CD14-positive monocyte (primary cell): Measurements from ENCODE around the gene HSPB8. TPM values are rescaled to one million over a fixed set of nuclear protein-coding genes. Genes with fewer than 3 reads are reported as not detected.

ENCODE experiments used
- DNase-seq, 3 donors: peaks; one replicate each; pipeline ENCODE4 v3.0.0-alpha.2; 2011 to 2022
- H2AFZ ChIP-seq: 2 replicates; pipeline ENCODE4 v1.6.0; 2012; ENCODE audit warnings: mild to moderate bottlenecking, low read depth, low read length, inconsistent platforms; ENCODE audit not compliant: insufficient read depth, poor library complexity, severe bottlenecking
- H3K27ac ChIP-seq, 2 donors: 1 replicate in 1 of 2; 2 replicates in 1 of 2; pipeline ENCODE4 v1.5.1; 2012 to 2013; ENCODE audit warnings: low read length in 2 of 2, control low read depth in 1 of 2, inconsistent platforms in 1 of 2, low read depth in 1 of 2, mild to moderate bottlenecking in 1 of 2
- H3K27me3 ChIP-seq, 2 donors: one replicate each; pipeline versions ENCODE4 v1.6.0 to v1.6.1; 2011 to 2013; ENCODE audit warnings: low read length in 2 of 2; ENCODE audit not compliant: control insufficient read depth in 2 of 2, insufficient read depth in 2 of 2
- H3K36me3 ChIP-seq, 2 donors: replicated peaks in 1 of 2; 1 replicate in 1 of 2; 2 replicates in 1 of 2; pipeline versions ENCODE4 v1.5.1 to v1.6.1; 2012 to 2013; ENCODE audit warnings: low read length in 2 of 2, control low read depth in 1 of 2, inconsistent platforms in 1 of 2, mild to moderate bottlenecking in 1 of 2; ENCODE audit not compliant: insufficient read depth in 2 of 2, control insufficient read depth in 1 of 2
- H3K4me1 ChIP-seq, 2 donors: 1 replicate in 1 of 2; 2 replicates in 1 of 2; pipeline versions ENCODE4 v1.5.1 to v1.6.1; 2012 to 2013; ENCODE audit warnings: low read length in 2 of 2, control low read depth in 1 of 2, inconsistent platforms in 1 of 2, mild to moderate bottlenecking in 1 of 2, moderate library complexity in 1 of 2; ENCODE audit not compliant: insufficient read depth in 2 of 2, control insufficient read depth in 1 of 2
- H3K4me2 ChIP-seq: replicated peaks from 2 replicates; pipeline ENCODE3; 2012; ENCODE audit warnings: low read length, moderate library complexity, mild to moderate bottlenecking; ENCODE audit not compliant: poor library complexity, severe bottlenecking; ENCODE audit errors: extremely low read depth
- H3K4me3 ChIP-seq, 3 experiments: fragments of 200-600 bp in 1 of 3; sonication (generic) in 1 of 3; replicated peaks in 1 of 3; 1 replicate in 2 of 3; 2 replicates in 1 of 3; pipeline ENCODE4 v1.5.1; 2011 to 2013; ENCODE audit warnings: low read length in 3 of 3, mild to moderate bottlenecking in 3 of 3, control low read depth in 2 of 3, low read depth in 2 of 3, inconsistent platforms in 1 of 3, moderate library complexity in 1 of 3
- H3K79me2 ChIP-seq: 2 replicates; pipeline ENCODE4 v1.6.0; 2012; ENCODE audit warnings: mild to moderate bottlenecking, control low read depth, inconsistent platforms, low read length, moderate library complexity; ENCODE audit not compliant: insufficient read depth
- H3K9ac ChIP-seq: 2 replicates; pipeline ENCODE4 v1.6.0; 2017; ENCODE audit warnings: low read length, mild to moderate bottlenecking; ENCODE audit not compliant: insufficient read depth, poor library complexity, severe bottlenecking
- H3K9me3 ChIP-seq, 2 donors: replicated peaks in 1 of 2; 1 replicate in 1 of 2; 2 replicates in 1 of 2; pipeline versions ENCODE4 v1.5.1 to v1.6.1; 2012 to 2013; ENCODE audit warnings: low read length in 2 of 2, control low read depth in 1 of 2; ENCODE audit not compliant: control insufficient read depth in 1 of 2, insufficient read depth in 1 of 2
- H4K20me1 ChIP-seq: 2 replicates; pipeline ENCODE4 v1.6.0; 2012; ENCODE audit warnings: mild to moderate bottlenecking, low read length, control low read depth, moderate library complexity; ENCODE audit not compliant: insufficient read depth
- H3K27ac Mint-ChIP-seq, 7 donors: one replicate each; pipeline ENCODE4 v1.8.0; 2020; ENCODE audit warnings: mild to moderate bottlenecking in 7 of 7, mixed read lengths in 7 of 7, moderate library complexity in 6 of 7, inconsistent platforms in 2 of 7
- H3K27me3 Mint-ChIP-seq, 3 donors: one replicate each; pipeline ENCODE4 v1.8.0; 2021 to 2022; ENCODE audit warnings: low read depth in 3 of 3, mild to moderate bottlenecking in 3 of 3, mixed read lengths in 3 of 3, moderate library complexity in 3 of 3, inconsistent platforms in 1 of 3
- H3K36me3 Mint-ChIP-seq, 2 donors: one replicate each; pipeline ENCODE4 v1.8.0; 2020; ENCODE audit warnings: mixed read lengths in 2 of 2, inconsistent platforms in 1 of 2, mild to moderate bottlenecking in 1 of 2
- H3K4me1 Mint-ChIP-seq: one replicate; pipeline ENCODE4 v1.8.0; 2020; ENCODE audit warnings: mild to moderate bottlenecking, mixed read lengths
- H3K4me3 Mint-ChIP-seq, 2 donors: one replicate each; pipeline ENCODE4 v1.8.0; 2020; ENCODE audit warnings: mild to moderate bottlenecking in 2 of 2, mixed read lengths in 2 of 2, moderate library complexity in 1 of 2
- H3K9me3 Mint-ChIP-seq, 7 donors: one replicate each; pipeline ENCODE4 v1.8.0; 2020 to 2022; ENCODE audit warnings: mixed read lengths in 7 of 7, mild to moderate bottlenecking in 6 of 7, moderate library complexity in 6 of 7, inconsistent platforms in 2 of 7
- CTCF ChIP-seq: fragments of 200-600 bp; IDR thresholded peaks from one replicate; pipeline ENCODE4 v1.8.0; 2022; ENCODE audit warnings: antibody characterized with exemption, mild to moderate bottlenecking
- WGBS: methylation state at CpG from one replicate; pipeline ENCODE4 v1.1.5; 2013; ENCODE audit warnings: missing lambda C conversion rate; ENCODE audit not compliant: insufficient coverage; 5-methylcytosine and 5-hydroxymethylcytosine counted together
- intact Hi-C, 2 donors: fragments of 100-400 bp; cut with micrococcal nuclease; formaldehyde crosslinking; loops; one replicate each; pipeline versions ENCODE4 v1.15.0 to v1.15.1; 2023
- polyA plus RNA-seq, 3 donors: library from polyadenylated mRNA; depleted of rRNA in 1 of 3; unstranded in 2 of 3; stranded (reverse) in 1 of 3; fragments of 300-500 nt in 2 of 3; fragments of >200 nt in 1 of 3; fragmentation: Illumina TruSeq in 2 of 3; gene quantifications; 1 replicate in 2 of 3; 2 replicates in 1 of 3; pipeline ENCODE4 v1.2.3, GENCODE V29; 2012 to 2021

The HSPB8 gene
- polyA plus RNA-seq, 3 donors = not detected

- Histone ChIP-seq H3K4me2 (no peak overlapping the region), H3K9me3 (peaks cover 17% of the 10 kb centered on the region in 2 donors), H4K20me1 (no peaks in the 10 kb centered on the region), H3K4me1 (no peaks in the 10 kb centered on the region), H3K27me3 (peaks cover 0 to 9% of the 10 kb centered on the region in 2 donors), H3K9ac (no peak overlapping the region), H3K27ac (no peak overlapping the region), H3K4me3 (no peak overlapping the region), H2AFZ (no peak overlapping the region), H3K79me2 (no peaks in the 10 kb centered on the region), H3K36me3 (no peaks in the 10 kb centered on the region)
- no peak for DNase-seq
- intact Hi-C loops = no loop called here
- Mint-ChIP-seq H3K4me3 (no peak overlapping the region), H3K27ac (no peak overlapping the region), H3K36me3 (peaks cover 0 to 1% of the 10 kb centered on the region in 2 donors), H3K27me3 (peaks cover 8 to 18% (median 12%) of the 10 kb centered on the region in 3 donors), H3K4me1 (peaks cover 7% of the 10 kb centered on the region), H3K9me3 (peaks cover 8 to 26% (median 16%) of the 10 kb centered on the region in 7 donors)
- 84% methylated on average over 25 of the region's 35 CpGs for WGBS
- TF ChIP-seq CTCF = no peak
These were observed 22.2 kb upstream of the HSPB8 start for GRCh38 chr12:119156401-119157044.

- 85% methylated on average over 5 of the region's 6 CpGs for WGBS
- H3K36me3 Mint-ChIP-seq = peaks cover 0 to 1% of the 10 kb centered on the region in 2 donors
- no peak for DNase-seq
These were observed 21.2 kb upstream of the HSPB8 start for GRCh38 chr12:119157528-119157927.

More at GRCh38 chr12:119157528-119157927, 21.2 kb upstream of the HSPB8 start:
- no peak overlapping the region for H3K4me3 Mint-ChIP-seq
- Histone ChIP-seq H3K9ac (no peak overlapping the region), H3K36me3 (no peaks in the 10 kb centered on the region), H3K27me3 (peaks cover 0 to 9% of the 10 kb centered on the region in 2 donors), H3K4me3 (no peak overlapping the region), H3K79me2 (no peaks in the 10 kb centered on the region), H3K4me2 (no peak overlapping the region), H4K20me1 (no peaks in the 10 kb centered on the region), H3K9me3 (peaks cover 13 to 16% of the 10 kb centered on the region in 2 donors), H3K4me1 (no peaks in the 10 kb centered on the region), H3K27ac (no peak overlapping the region), H2AFZ (no peak overlapping the region)
- peaks cover 8 to 18% (median 14%) of the 10 kb centered on the region in 7 donors for H3K9me3 Mint-ChIP-seq
- peaks cover 8 to 18% (median 12%) of the 10 kb centered on the region in 3 donors for H3K27me3 Mint-ChIP-seq
- no peak overlapping the region for H3K27ac Mint-ChIP-seq
- intact Hi-C loops = no loop called here
- peaks cover 7% of the 10 kb centered on the region for H3K4me1 Mint-ChIP-seq
- TF ChIP-seq CTCF = no peak
